Urinary bladder (tissue), 4 donors: ENCODE data around the gene SRF. TPM values are rescaled to one million over a fixed set of nuclear protein-coding genes. Genes with fewer than 3 reads are reported as not detected.
"Not testable (repeated sequence)": the region's sequence is repeated elsewhere in the genome, so short reads cannot be mapped to it uniquely, and the experiment has no call there.

Experiments used
- DNase-seq: peaks from one replicate; pipeline ENCODE4 v3.0.0-alpha.2; 2015; ENCODE audit errors: extremely low spot score
- H3K27ac ChIP-seq: one replicate; pipeline ENCODE4 v1.5.1; 2013; ENCODE audit warnings: low read depth, mild to moderate bottlenecking, moderate library complexity
- H3K36me3 ChIP-seq: one replicate; pipeline ENCODE4 v1.6.1; 2013; ENCODE audit warnings: mild to moderate bottlenecking, moderate library complexity; ENCODE audit not compliant: insufficient read depth
- H3K4me1 ChIP-seq: one replicate; pipeline ENCODE4 v1.6.1; 2013; ENCODE audit warnings: mild to moderate bottlenecking, moderate library complexity; ENCODE audit not compliant: insufficient read depth
- H3K4me3 ChIP-seq: one replicate; pipeline ENCODE4 v1.5.1; 2013; ENCODE audit warnings: low read depth, low read length
- WGBS: extraction: QIAGEN DNeasy Blood & Tissue Kit; methylation state at CpG from one replicate; pipeline ENCODE4 v1.1.7; 2013; 5-methylcytosine and 5-hydroxymethylcytosine counted together
- polyA plus RNA-seq: library from polyadenylated mRNA; stranded (reverse); fragments of 200-250 nt; gene quantifications from one replicate; pipeline ENCODE4 v1.2.3, GENCODE V29; 2013
- total RNA-seq: library from RNA; depleted of rRNA; stranded (reverse); fragments of >200 nt; gene quantifications from one replicate; pipeline ENCODE4 v1.2.3, GENCODE V29; 2014
- donor health status: healthy with polysubstance abuse.
- donor health status: healthy.

SRF gene
- total RNA-seq (19.2 TPM), polyA plus RNA-seq (116 TPM)

DNA sequence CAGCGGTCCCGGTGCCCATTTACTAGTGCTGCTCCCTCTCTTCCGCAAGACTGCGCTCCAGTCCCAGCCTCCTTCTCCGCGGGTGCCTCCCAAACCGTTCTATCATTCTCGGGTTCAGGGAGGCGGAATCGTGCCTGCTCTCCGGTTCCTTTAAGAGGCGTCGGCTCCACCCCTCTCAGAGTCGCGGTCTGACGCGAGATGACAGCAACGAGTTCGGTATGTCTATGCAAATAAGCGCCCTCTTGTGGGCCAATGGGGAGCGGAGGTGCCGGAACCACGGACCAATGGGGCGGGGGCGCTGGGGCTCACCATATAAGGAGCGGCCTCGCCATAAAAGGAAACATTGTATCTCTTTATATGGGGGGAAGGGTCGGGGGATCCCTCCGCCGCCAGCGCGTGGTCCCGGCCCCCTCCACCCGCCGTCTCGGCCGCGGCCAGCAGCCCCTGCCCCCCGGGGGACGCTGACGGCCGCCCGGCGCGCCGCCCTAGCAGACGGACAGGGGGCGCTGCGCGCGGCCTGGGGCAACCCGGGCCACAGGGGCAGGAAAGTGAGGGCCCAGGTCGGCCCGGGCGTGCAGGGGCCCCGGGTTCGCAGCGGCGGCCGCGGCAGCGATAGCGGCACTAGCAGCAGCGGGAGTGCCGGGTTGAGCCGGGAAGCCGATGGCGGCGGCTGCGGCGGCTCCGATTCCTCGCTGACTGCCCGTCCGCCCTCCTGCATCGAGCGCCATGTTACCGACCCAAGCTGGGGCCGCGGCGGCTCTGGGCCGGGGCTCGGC lies at the start of gene SRF:
SRF (plus strand) TSS at position 339 of the 776 bp plus-strand sequence; CDS start at position 727, 388 bp downstream.
- H3K27ac ChIP-seq = peak within 1 kb of the TSS; percentile 97
- H3K4me1 ChIP-seq = no peaks in the 10 kb centered on the region
- H3K36me3 ChIP-seq = no peaks in the 10 kb centered on the region
- DNase-seq = peak; percentile 99
- WGBS = under 1% methylated on average over 83 of the region's 83 CpGs
- peak within 1 kb of the TSS; percentile 93 for H3K4me3 ChIP-seq

- no peaks in the 10 kb centered on the region for H3K36me3 ChIP-seq
- no peak overlapping the region for H3K4me3 ChIP-seq
- 69% methylated on average over 2 of the region's 2 CpGs for WGBS
- DNase-seq = no peak
- no peak overlapping the region for H3K27ac ChIP-seq
- no peaks in the 10 kb centered on the region for H3K4me1 ChIP-seq
These were observed 48.9 kb upstream of the SRF start for GRCh38 chr6:43122146-43122545.

DNA sequence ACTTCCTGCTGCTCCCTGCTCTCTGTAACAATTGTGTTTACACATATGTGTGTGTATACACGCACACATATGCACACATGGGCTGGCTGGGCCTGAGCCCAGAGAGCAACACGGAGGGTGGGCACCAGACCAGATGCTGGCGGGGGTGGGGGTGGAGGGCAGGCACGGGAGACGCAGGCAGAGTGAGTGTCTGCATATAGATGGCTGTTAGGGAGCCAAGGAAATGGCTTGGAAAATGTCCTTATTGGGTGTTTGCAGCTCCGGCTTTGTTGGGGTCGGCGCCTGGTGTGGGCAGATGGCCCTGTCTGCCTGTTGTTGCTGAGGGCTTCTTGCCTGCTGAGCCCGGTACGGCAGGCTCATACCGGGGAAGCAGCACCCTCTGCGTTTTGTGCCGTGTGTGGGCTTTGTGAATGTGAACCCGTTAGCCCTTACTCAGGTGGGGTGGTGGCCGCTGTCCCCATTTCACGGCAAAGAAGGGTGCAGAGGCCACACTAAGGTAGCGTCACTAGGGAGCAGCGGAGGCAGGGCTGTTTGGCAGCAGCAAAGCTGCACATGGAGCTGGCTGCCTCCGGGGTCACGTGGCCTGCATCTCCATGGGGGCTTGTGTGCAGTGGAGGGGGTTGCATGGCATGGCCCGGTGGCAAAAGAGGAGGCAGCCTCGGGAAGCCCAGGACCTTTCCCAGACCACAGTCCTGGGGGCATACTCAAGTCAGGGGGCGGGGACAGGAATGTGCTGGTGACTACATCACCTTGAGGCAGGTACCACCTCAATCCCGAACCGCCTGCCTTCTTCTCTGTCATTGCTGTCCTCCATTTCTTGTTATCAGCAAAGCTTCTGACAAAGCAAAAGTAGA lies 47.4 kb upstream of the SRF start:
- WGBS = 31% methylated on average over 25 of the region's 25 CpGs
- H3K36me3 ChIP-seq = no peaks in the 10 kb centered on the region
- H3K4me3 ChIP-seq = no peak overlapping the region
- H3K4me1 ChIP-seq = no peaks in the 10 kb centered on the region
- DNase-seq = no peak
- H3K27ac ChIP-seq = no peak overlapping the region

DNA sequence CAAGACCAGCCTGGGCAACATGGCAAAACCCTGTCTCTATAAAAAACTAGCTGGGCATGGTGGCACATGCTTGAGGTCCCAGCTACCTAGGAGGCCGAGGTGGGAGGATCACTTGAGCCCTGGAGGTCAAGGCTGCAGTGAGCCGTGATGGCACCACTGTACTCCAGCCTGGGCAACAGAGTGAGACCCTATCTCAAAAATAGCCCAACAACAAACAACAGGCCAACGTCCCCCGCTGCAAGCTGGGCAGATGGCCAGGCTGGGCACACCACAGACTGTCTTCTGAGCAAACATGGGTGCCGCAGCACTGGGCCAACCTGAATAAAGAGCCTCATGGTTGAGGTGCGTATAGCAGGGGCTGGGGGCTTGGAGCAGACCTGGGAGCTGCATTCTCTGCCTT lies 46.6 kb upstream of the SRF start:
- Histone ChIP-seq H3K36me3 (no peaks in the 10 kb centered on the region), H3K4me3 (no peak overlapping the region), H3K4me1 (no peaks in the 10 kb centered on the region), H3K27ac (no peak overlapping the region)
- DNase-seq = no peak
- WGBS = 68% methylated on average over 6 of the region's 6 CpGs

GRCh38 chr6:43125119-43125518 lies 46.0 kb upstream of the SRF start:
- Histone ChIP-seq H3K4me1 (no peaks in the 10 kb centered on the region), H3K36me3 (no peaks in the 10 kb centered on the region), H3K27ac (no peak overlapping the region), H3K4me3 (no peak overlapping the region)
- WGBS = 54% methylated on average over 6 of the region's 6 CpGs
- no peak for DNase-seq

GRCh38 chr6:43125555-43125954 lies 45.5 kb upstream of the SRF start:
- Histone ChIP-seq H3K4me1 (no peaks in the 10 kb centered on the region), H3K36me3 (no peaks in the 10 kb centered on the region), H3K27ac (no peak overlapping the region), H3K4me3 (no peak overlapping the region)
- no peak for DNase-seq
- WGBS = 77% methylated on average over 1 of the region's 1 CpG

GRCh38 chr6:43127180-43127579 lies 43.9 kb upstream of the SRF start:
- no peak overlapping the region for H3K27ac ChIP-seq
- H3K4me1 ChIP-seq = no peaks in the 10 kb centered on the region

GRCh38 chr6:43127877-43128276 lies 43.2 kb upstream of the SRF start:
- H3K27ac ChIP-seq = no peak overlapping the region
- DNase-seq = no peak
- WGBS = 31% methylated on average over 11 of the region's 11 CpGs
- H3K4me3 ChIP-seq = no peak overlapping the region
- H3K36me3 ChIP-seq = no peaks in the 10 kb centered on the region
- no peaks in the 10 kb centered on the region for H3K4me1 ChIP-seq

More at GRCh38 chr6:43127180-43127579, 43.9 kb upstream of the SRF start:
- 89% methylated on average over 12 of the region's 12 CpGs for WGBS
- no peak for DNase-seq
- Histone ChIP-seq H3K36me3 (no peaks in the 10 kb centered on the region), H3K4me3 (no peak overlapping the region)

- WGBS = 86% methylated on average over 16 of the region's 16 CpGs
- H3K4me1 ChIP-seq = no peaks in the 10 kb centered on the region
- no peak overlapping the region for H3K4me3 ChIP-seq
- no peak for DNase-seq
- H3K27ac ChIP-seq = no peak overlapping the region
- H3K36me3 ChIP-seq = no peaks in the 10 kb centered on the region
These were observed 42.1 kb upstream of the SRF start for GRCh38 chr6:43128926-43129325.

GRCh38 chr6:43129434-43130194 lies 41.5 kb upstream of the SRF start:
- H3K36me3 ChIP-seq = no peaks in the 10 kb centered on the region
- 54% methylated on average over 15 of the region's 15 CpGs for WGBS
- no peak overlapping the region for H3K4me3 ChIP-seq
- DNase-seq = no peak
- no peak overlapping the region for H3K27ac ChIP-seq
- H3K4me1 ChIP-seq = no peaks in the 10 kb centered on the region

DNA sequence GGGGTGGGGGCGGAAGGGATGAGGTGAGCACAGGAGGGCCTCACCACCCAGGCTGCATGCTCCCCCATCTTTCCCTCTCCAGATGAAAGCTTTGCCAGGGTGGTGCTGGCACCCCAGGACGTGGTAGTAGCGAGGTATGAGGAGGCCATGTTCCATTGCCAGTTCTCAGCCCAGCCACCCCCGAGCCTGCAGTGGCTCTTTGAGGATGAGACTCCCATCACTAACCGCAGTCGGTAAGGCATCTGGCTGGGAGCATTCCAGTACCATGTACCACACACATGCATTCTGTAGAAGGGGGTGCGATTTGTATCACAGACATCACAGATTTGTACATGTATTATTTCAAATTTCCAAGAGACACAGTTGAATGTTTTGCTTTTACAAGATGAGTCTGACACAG lies 40.6 kb upstream of the SRF start:
- Histone ChIP-seq H3K27ac (no peak overlapping the region), H3K4me1 (no peaks in the 10 kb centered on the region), H3K36me3 (no peaks in the 10 kb centered on the region), H3K4me3 (no peak overlapping the region)
- WGBS = 97% methylated on average over 7 of the region's 7 CpGs
- DNase-seq = no peak

DNA sequence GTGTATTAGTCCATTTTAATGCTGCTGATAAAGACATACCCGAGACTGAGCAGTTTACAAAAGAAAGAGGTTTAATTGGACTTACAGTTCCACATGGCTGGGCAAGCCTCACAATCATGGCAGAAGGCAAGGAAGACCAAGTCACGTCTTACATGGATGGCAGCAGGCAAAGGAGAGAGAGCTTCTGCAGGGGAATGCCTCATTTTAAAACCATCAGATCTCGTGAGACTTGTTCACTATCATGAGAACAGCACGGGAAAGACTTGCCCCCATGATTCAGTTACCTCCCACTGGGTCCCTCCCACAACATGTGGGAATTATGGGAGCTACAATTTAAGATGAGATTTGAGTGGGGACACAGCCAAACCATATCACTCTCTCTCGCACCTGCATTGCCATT lies 39.7 kb upstream of the SRF start:
- H3K4me3 ChIP-seq, DNase-seq, H3K4me1 ChIP-seq, H3K36me3 ChIP-seq, H3K27ac ChIP-seq: not testable (repeated sequence)
- WGBS = 73% methylated on average over 5 of the region's 5 CpGs

DNA sequence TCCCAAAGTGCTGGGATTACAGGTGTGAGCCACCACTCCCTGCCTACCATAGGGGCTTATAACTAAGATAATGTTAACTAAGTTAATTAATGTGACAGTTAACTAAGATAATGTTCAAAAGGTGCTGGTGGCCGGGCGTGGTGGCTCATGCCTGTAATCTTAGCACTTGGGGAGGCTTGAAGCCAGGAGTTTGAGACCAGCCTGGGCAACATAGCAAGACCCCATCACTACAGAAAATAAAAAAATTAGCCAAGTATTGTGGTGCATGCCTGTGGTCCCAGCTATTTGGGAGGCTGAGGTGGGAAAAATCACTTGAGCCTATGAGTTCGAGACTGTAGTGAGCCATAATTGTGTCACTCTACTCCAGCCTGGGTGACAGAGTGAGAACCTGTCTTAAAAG lies 32.8 kb upstream of the SRF start:
- H3K27ac ChIP-seq = no peak overlapping the region
- H3K4me1 ChIP-seq = no peaks in the 10 kb centered on the region
- no peaks in the 10 kb centered on the region for H3K36me3 ChIP-seq
- no peak overlapping the region for H3K4me3 ChIP-seq
- 97% methylated on average over 3 of the region's 3 CpGs for WGBS
- no peak for DNase-seq
